T-helper 1 cell treated with Interleukin-12 subunit alpha and Interleukin-12 subunit beta and Interleukin-4 antibody, amounts not matched to agents 30 μg/mL and 1 μg/mL, for 36 hours (primary cell): ENCODE results near the gene LFNG.
"Not testable (repeated sequence)": the region's sequence is repeated elsewhere in the genome, so short reads cannot be mapped to it uniquely, and the experiment has no call there.

ENCODE experiments used
- H3K27ac Mint-ChIP-seq: one replicate; pipeline ENCODE4 v1.8.0; 2021; ENCODE audit warnings: mild to moderate bottlenecking, mixed read lengths
- H3K27me3 Mint-ChIP-seq: one replicate; pipeline ENCODE4 v1.8.0; 2021; ENCODE audit warnings: low read depth, mixed read lengths
- H3K36me3 Mint-ChIP-seq: one replicate; pipeline ENCODE4 v1.8.0; 2021; ENCODE audit warnings: low read depth, mixed read lengths
- H3K4me1 Mint-ChIP-seq: one replicate; pipeline ENCODE4 v1.8.0; 2021; ENCODE audit warnings: low read depth, mixed read lengths
- H3K4me3 Mint-ChIP-seq: one replicate; pipeline ENCODE4 v1.8.0; 2021; ENCODE audit warnings: mild to moderate bottlenecking, moderate library complexity, mixed read lengths
- H3K9me3 Mint-ChIP-seq: one replicate; pipeline ENCODE4 v1.8.0; 2021; ENCODE audit warnings: mixed read lengths

Gene LFNG

DNA sequence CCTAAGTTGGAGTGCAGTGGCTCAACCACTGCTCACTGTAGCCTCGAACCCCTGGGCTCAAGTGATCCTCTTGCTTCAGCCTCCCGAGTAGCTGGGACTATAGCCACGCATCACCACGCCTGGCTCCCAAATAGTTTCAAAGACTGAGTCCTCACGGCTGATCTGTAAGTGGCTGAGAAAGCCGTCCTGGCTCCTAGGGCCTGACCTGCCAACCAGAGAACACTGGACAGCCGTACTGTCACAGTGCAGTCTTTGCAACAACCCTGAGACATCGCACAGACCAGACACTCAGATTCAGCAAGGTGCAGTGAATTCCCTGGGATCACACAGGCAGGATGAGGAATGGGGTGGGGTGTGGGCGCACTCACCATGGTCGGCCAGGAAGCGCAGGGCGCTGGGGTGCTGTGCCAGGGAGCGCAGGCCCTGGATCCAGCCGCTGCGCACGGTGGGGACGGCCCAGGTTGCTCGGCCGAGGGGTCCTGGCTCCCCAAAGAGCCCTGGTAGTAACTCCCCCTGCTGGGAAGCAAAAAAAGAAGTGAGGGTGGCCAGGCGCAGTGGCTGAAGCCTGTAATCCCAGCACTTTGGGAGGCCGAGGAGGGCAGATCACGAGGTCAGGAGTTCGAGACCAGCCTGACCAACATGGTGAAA, 25.1 kb downstream of the LFNG start:
- H3K9me3 Mint-ChIP-seq, result no peaks in the 10 kb centered on the region
- H3K27ac Mint-ChIP-seq, result no peak overlapping the region
- H3K36me3 Mint-ChIP-seq, result peaks cover 18% of the 10 kb centered on the region
- H3K27me3 Mint-ChIP-seq, result no peaks in the 10 kb centered on the region
- peaks cover 2% of the 10 kb centered on the region for H3K4me1 Mint-ChIP-seq
- H3K4me3 Mint-ChIP-seq, result no peak overlapping the region

DNA sequence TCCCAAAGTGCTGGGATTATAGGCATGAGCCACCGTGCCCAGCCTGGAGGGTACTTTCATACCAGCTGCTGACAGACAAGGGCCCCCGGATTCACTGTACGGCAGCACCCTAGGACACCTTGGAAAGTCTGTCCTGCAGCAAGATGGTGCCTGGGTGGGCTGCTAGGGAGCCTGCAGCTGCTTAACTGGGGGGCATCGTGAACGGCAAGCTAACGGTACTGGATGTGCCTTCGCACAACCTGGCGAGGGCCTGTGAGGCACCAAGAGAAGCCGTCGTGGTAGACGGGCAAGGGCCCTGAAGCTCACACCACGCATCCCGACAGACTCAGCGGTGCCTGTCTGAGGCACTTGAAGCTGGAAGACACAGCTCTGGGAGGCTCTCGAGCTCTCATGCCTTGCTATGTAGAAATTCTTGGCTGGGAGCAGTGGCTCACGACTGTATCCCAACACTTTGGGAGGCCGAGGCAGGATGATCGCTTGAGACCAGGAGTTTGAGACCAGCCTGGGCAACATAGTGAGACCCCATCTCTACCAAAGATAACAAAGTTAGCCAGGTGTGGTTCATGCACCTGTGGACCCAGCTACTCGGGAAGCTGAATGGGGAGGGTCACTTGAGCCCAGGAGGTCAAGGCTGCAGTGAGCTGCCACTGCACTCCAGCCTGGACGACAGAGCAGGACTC, 26.3 kb downstream of the LFNG start:
- Mint-ChIP-seq H3K27me3 (no peaks in the 10 kb centered on the region), H3K27ac (no peak overlapping the region), H3K4me1 (peaks cover 4% of the 10 kb centered on the region), H3K9me3 (no peaks in the 10 kb centered on the region), H3K36me3 (peaks cover 20% of the 10 kb centered on the region), H3K4me3 (no peak overlapping the region)

DNA sequence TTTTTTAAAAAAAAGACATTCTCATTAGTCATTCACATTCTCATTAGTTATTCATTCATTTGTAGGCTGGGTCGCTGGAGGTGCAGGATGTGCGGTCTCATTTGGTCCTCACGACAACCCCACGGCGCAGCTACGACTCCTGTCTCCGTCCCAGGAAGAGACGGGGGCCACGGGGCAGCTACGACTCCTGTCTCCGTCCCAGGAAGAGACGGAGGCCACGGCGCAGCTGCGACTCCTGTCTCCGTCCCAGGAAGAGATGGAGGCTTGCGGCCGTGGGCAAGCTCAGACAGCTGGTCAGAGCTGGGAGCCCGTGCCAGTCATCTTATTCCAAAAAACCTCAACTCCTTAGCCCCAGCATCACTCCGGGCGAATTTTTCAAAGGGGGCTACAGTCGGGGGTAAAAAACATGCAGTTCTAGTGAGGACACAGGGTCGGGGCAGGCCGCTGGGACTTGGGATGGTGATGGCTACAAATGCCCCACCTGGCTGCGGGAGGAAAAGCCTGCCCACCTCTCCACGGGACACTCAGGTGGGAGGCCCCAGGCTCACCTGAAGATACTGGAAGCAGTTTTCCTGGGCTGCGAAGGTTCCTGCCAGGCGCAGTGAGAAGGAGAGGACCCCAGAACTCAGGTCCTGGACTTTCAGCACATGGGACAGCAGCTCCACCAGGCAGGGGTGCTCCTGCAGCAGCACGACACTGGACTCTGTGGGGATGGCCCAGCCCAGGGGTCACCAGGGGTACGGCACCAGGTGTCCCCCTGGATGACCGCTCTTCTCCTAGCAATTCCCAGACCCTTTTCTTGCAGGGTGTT, 27.4 kb downstream of the LFNG start:
- peaks cover 22% of the 10 kb centered on the region for H3K36me3 Mint-ChIP-seq
- H3K27me3 Mint-ChIP-seq, result no peaks in the 10 kb centered on the region
- H3K9me3 Mint-ChIP-seq, result no peaks in the 10 kb centered on the region
- peaks cover 6% of the 10 kb centered on the region for H3K4me1 Mint-ChIP-seq
- H3K4me3 Mint-ChIP-seq, result no peak overlapping the region
- H3K27ac Mint-ChIP-seq, result no peak overlapping the region

DNA sequence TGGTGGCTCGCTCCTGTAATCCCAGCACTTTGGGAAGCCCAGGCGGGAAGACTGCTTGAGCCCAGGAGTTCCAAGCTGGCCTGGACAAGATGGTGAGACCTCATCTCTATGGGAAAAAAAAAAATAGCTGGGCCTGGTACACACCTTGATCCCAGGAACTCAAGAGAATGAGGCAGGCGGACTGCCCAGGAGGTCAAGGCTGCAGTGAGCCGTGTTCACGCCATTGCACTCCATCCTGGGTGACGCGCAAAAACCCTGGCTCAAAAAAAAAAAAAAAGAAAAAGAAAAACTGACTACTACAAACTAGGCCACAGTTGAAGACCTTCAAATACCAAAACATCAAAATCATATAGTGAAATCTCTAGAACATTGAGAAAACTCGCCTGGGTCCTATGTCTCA, 31.8 kb downstream of the LFNG start:
- Mint-ChIP-seq H3K27ac (no peak overlapping the region), H3K36me3 (peaks cover 24% of the 10 kb centered on the region), H3K4me3 (no peak overlapping the region), H3K4me1 (peaks cover 22% of the 10 kb centered on the region), H3K9me3 (no peaks in the 10 kb centered on the region), H3K27me3 (no peaks in the 10 kb centered on the region)

DNA sequence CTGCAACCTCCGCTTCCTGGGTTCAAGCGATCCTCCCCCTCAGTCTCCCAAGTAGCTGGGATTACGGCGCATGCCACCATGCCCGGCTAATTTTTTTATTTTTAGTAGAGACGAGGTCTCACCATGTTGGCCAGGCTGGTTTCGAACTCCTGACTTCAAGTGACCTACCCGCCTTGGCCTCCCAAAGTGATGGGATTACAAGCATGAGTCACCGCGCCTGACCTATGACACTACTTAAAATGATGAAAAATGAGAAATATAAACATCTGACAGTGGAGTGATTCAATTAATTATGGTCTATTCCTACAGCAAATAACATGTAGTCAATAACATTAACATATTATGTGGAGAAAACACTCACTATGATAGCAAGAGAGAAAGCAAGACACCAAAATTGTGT, 33.5 kb downstream of the LFNG start:
- Mint-ChIP-seq H3K4me1 (peaks cover 26% of the 10 kb centered on the region), H3K36me3 (peaks cover 19% of the 10 kb centered on the region), H3K9me3 (no peaks in the 10 kb centered on the region), H3K4me3 (peak overlapping the region; percentile 20), H3K27me3 (no peaks in the 10 kb centered on the region), H3K27ac (no peak overlapping the region)

DNA sequence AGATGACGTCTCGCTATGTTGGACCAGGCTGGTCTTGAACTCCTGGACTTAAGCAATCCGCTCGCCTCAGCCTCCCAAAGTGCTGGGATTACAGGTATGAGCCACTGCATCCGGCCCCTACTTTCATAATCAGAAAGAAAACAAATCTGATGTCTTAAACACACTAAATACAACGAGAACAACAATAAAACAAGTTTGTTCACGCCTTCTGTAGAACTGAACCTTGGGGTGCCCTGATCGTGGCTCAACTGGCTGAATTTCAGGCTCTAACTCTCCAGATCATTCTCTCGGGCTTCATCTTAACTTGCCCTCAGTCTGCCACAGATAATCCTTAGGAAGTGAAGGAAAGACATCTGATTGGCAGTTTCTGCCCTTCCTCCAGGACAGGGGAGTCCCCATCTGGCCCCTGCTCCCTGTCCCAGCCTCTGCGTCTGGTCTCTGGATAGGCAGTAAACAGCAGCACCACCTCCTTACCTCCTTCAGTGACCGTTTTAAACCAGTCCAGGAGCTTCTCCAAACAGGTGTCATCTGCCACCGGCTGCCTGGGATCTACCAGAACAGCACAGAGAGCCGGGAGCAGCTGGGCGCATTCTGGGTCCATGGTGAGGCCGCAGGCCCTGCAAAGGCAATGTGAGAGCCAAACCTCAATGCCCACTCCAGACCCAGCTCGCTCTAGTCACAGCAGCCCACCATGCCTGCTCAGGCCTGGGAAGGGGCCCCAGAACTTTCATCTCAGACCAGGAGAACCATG, 34.4 kb downstream of the LFNG start:
- no peaks in the 10 kb centered on the region for H3K27me3 Mint-ChIP-seq
- peaks cover 16% of the 10 kb centered on the region for H3K36me3 Mint-ChIP-seq
- H3K4me1 Mint-ChIP-seq, result peaks cover 26% of the 10 kb centered on the region
- peak overlapping the region; percentile 86 for H3K4me3 Mint-ChIP-seq
- peak overlapping the region; percentile 81 for H3K27ac Mint-ChIP-seq
- no peaks in the 10 kb centered on the region for H3K9me3 Mint-ChIP-seq

DNA sequence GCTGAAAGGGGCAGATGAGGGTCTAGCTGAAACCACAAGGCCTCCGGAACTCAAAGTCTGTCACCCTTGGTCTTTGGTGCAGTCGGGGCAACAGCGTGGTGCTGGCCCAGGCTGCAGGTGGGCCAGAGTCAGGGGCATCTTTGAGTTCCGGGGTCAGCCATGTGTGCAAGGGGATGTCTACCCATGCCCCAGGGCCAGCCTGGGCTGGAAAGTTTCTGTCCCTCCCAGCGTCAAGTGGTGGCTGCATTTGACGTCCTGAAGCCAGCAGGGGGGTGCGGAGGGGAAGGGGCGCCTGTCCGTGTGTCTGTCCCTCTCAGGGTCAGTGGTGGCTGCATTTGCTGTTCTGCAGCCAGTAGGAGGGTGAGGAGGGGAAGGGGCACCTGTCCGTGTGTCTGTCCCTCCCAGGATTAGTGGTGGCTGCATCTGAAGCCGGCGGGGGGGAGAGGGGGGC, 35.1 kb downstream of the LFNG start:
- H3K36me3 Mint-ChIP-seq, result peaks cover 11% of the 10 kb centered on the region
- H3K27me3 Mint-ChIP-seq, result no peaks in the 10 kb centered on the region
- H3K9me3 Mint-ChIP-seq, result no peaks in the 10 kb centered on the region
- H3K4me3 Mint-ChIP-seq, result peak overlapping the region; percentile 86
- H3K4me1 Mint-ChIP-seq, result peaks cover 24% of the 10 kb centered on the region
- peak overlapping the region; percentile 81 for H3K27ac Mint-ChIP-seq

DNA sequence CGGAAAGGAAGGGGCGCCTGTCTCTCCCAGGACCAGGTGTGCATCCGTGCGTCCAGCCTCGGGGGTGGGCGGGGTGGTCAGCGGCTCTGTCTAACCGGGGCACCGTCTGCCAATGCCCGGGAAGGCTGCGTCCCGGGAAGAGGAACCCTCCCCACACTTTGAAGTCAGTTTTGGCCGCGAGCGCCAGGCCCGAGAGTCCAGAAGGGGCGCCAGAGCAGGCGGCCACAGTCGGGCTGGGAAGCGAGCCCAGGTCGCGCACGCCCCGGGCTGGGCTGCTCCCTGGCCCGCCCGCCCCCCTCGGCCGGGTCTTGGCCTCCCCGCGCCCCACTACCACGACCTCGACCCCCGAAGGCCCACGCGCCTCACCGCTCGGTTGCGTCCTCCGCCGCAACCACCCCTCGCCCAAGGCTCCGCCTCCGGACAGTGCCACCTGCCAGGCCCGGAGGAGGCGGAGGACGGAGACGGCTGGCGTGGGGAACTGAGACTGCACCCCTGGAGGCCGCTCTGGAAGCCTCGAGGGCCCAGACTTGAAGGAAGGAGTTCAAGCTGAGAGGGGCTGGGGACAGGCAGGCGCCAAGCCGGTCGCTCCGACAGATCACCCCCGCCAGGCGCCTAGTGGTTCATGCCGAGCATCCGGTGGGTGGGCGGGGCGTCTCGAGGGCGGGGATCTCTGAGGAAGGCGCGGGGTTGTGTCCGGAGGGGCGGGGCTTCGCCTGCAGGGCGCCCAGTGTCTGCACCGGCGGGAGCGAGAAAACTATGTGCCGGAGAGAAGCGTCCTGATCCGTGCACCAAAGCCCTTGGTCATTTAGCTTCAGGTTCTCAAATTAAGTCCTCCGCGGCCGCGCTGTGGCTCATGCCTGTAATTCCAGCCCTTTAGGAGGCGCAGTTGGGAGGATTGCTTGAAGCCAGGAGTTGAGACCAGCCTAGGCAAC, 35.8 kb downstream of the LFNG start, which contains the start of gene BRAT1:
Gene BRAT1 (minus strand): TSS at position 404 of the 932 bp plus-strand sequence. CDS start 1,093 bp downstream, outside the sequence.
- peaks cover 10% of the 10 kb centered on the region for H3K36me3 Mint-ChIP-seq
- H3K4me1 Mint-ChIP-seq, result peaks cover 28% of the 10 kb centered on the region
- no peaks in the 10 kb centered on the region for H3K9me3 Mint-ChIP-seq
- peak within 1 kb of the TSS; percentile 81 for H3K27ac Mint-ChIP-seq
- no peaks in the 10 kb centered on the region for H3K27me3 Mint-ChIP-seq
- H3K4me3 Mint-ChIP-seq, result peak within 1 kb of the TSS; percentile 86

DNA sequence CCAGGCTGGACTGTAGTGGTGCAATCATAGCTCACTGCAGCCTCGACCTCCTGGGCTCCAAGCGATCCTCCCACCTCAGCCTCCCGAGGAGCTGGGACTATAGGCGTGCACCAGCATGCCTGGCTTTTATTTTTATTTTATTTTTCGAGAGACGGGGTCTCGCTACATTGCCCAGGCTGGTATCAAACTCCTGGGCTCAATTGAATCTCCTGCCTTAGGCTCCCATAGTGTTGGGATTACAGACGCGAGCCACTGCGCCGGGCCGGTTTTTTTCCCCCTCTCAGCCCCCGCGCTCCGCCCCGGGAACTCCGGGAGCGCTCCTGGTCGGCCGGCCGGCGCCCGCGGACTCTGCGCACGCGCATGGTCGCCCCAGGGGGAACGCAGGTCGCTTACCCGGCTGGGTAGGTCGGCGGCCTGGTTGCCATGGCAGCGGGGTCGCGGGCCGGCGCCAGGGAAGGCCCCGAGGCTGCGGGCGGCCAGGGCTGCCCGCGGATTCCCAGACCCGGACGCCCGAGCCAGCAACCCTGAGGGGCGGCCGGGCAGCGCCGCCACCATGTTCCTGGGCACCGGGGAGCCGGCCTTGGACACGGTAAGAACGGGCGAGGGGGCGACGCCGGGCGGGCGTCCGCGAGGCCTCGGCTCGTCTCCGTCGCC, 39.2 kb downstream of the LFNG start, which contains the start of gene IQCE:
Gene IQCE (plus strand): TSS at position 351 of the 654 bp plus-strand sequence. CDS start 203 bp downstream, at position 554.
- Mint-ChIP-seq H3K4me1 (peaks cover 25% of the 10 kb centered on the region), H3K27me3 (no peaks in the 10 kb centered on the region), H3K27ac (peak within 1 kb of the TSS; percentile 31), H3K36me3 (peaks cover 1% of the 10 kb centered on the region), H3K4me3 (peak within 1 kb of the TSS; percentile 76), H3K9me3 (no peaks in the 10 kb centered on the region)

DNA sequence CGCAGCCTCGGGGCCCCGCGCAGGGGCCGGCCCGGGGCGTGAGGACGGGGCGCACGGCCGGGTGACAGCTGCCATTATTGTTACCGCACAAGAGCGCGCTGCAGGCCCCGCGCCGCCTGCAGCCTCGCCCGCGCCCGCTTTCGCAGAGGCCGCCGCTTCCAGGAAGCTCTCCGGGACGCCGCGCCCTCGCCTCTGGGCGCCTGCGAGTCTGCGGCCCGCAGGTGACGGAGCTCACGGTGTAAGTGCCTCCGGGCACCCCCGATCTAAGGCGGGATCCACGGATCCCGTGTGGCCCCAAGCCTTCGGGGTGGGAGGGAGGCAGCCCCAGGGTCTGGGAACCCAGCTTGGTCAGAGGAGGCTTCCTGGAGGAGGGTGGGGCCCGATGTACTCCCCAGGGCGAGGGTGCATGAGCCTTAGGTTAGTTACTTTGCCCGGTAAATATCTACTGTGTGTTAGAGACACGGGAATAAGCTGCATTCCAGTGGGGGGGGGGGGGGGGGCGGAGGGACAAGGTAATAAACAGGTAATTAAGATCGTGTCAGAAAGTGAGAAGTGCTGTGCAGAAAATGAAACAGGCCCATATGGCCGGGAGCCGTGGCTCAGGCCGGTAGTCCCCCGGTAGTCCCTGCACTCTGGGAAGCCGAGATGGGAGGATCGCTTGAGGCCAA, 39.8 kb downstream of the LFNG start:
- no peaks in the 10 kb centered on the region for H3K9me3 Mint-ChIP-seq
- H3K4me3 Mint-ChIP-seq, result peak overlapping the region; percentile 76
- H3K36me3 Mint-ChIP-seq, result peaks cover 3% of the 10 kb centered on the region
- no peaks in the 10 kb centered on the region for H3K27me3 Mint-ChIP-seq
- no peak overlapping the region for H3K27ac Mint-ChIP-seq
- H3K4me1 Mint-ChIP-seq, result peaks cover 19% of the 10 kb centered on the region

DNA sequence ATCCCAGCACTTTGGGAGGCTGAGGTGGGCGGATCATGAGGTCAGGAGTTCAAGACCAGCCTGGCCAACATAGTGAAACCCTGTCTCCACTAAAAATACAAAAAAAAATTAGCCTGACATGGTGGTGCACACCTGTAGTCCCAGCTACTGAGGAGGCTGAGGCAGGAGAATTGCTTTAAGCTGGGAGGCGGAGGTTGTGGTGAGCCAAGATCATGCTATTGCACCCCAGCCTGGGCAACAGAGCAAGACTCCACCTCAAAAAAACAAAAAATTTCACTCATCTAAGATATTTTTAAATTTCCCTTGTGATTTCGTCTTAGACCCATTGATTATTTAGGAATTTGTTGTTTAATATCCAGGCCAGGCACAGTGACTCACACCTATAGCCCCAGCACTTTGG, 44.4 kb downstream of the LFNG start:
- not testable (repeated sequence) for H3K9me3 Mint-ChIP-seq, H3K36me3 Mint-ChIP-seq, H3K27me3 Mint-ChIP-seq, H3K4me1 Mint-ChIP-seq, H3K4me3 Mint-ChIP-seq, H3K27ac Mint-ChIP-seq

DNA sequence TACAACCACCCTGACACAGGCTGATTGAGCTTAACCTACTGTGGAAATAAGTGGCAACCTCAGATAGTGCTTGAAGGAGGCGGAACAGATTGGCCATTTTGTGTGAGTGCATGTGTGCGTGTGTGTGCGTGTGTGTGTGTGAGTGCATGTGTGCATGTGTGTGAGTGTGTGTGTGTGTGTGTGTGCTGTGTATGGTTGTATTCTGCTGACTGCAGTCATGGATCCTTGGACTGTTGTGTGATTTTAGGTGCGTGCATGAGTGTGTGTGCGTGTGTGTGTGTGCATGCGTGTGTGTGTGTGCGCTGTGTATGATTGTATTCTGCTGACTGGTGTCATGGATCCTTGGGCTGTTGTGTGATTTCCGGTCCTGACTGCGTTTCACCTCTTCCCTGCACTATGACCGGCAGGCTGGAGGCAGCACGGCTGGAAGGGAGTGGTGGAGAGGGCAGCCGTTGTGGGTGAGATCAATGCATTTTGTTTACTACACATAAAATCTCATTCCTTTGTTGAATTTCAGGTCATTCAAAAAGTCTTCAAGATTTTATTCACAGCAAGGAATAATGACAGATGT, 45.5 kb downstream of the LFNG start:
- Mint-ChIP-seq H3K9me3 (no peaks in the 10 kb centered on the region), H3K4me3 (no peak overlapping the region), H3K27ac (no peak overlapping the region), H3K36me3 (peaks cover 4% of the 10 kb centered on the region), H3K27me3 (no peaks in the 10 kb centered on the region), H3K4me1 (peaks cover 6% of the 10 kb centered on the region)
